K562 (cell line): ENCODE results near the gene TCEA3. TPM values are rescaled to one million over a fixed set of nuclear protein-coding genes. Genes with fewer than 3 reads are reported as not detected.
A peak's percentile ranks its signal among the peaks of the same experiment; 100 is the strongest.

Source experiments
- CSDE1 ChIP-seq, 2 experiments: fragments of 450-650 bp; IDR thresholded peaks; 2 replicates each; pipeline ENCODE4 v1.6.1; 2016; ENCODE audit warnings: mild to moderate bottlenecking in 1 of 2
- FUS ChIP-seq: fragments of 200-400 bp; formaldehyde crosslinking; optimal IDR thresholded peaks from 2 replicates; pipeline ENCODE3; 2017; ENCODE audit warnings: low read depth, low read length
- GTF2F1 ChIP-seq: IDR thresholded peaks from 2 replicates; pipeline ENCODE4 v1.6.1; 2011; ENCODE audit warnings: low read depth, low read length, improper control_type of control experiment
- KAT7 ChIP-seq: sonication (generic); formaldehyde crosslinking; IDR thresholded peaks from 2 replicates; pipeline ENCODE4 v1.8.0; 2022; ENCODE audit warnings: missing genetic modification reagents, mild to moderate bottlenecking, borderline replicate concordance
- KLF10 ChIP-seq: fragments of 250-450 bp; sonication (Bioruptor Pico); IDR thresholded peaks from 2 replicates; pipeline ENCODE4 v1.6.1; 2021; ENCODE audit warnings: matching md5 sums
- LEF1 ChIP-seq: fragments of 450-650 bp; IDR thresholded peaks from 2 replicates; pipeline ENCODE4 v1.6.1; 2016; ENCODE audit warnings: mild to moderate bottlenecking
- NELFE ChIP-seq: IDR thresholded peaks from 2 replicates; pipeline ENCODE4 v1.6.1; 2011; ENCODE audit warnings: mild to moderate bottlenecking; ENCODE audit not compliant: insufficient read depth, insufficient read length
- TFAM ChIP-seq: fragments of 250-450 bp; sonication (Bioruptor Pico); conservative IDR thresholded peaks from 2 replicates; pipeline ENCODE4 v1.5.0; 2021; ENCODE audit warnings: mild to moderate bottlenecking, moderate library complexity
- ZEB2 ChIP-seq: fragments of 450-650 bp; IDR thresholded peaks from 2 replicates; pipeline ENCODE4 v1.6.1; 2016
- ZFX ChIP-seq: sonication (generic); formaldehyde crosslinking; IDR thresholded peaks from 2 replicates; pipeline ENCODE4 v1.8.0; 2022; ENCODE audit warnings: mild to moderate bottlenecking, missing genetic modification reagents, moderate library complexity
- ZNF217 ChIP-seq: sonication (generic); formaldehyde crosslinking; IDR thresholded peaks from 2 replicates; pipeline ENCODE4 v1.8.0; 2022; ENCODE audit warnings: mild to moderate bottlenecking, missing genetic modification reagents
- ZNF57 ChIP-seq: fragments of 450-650 bp; formaldehyde crosslinking; IDR thresholded peaks from 2 replicates; pipeline ENCODE4 v1.4.0; 2020; ENCODE audit warnings: mild to moderate bottlenecking, moderate library complexity
- polyA plus RNA-seq, 8 experiments: library from polyadenylated mRNA; depleted of rRNA in 4 of 8; stranded (reverse) in 5 of 8; unstranded in 3 of 8; fragments of >200 nt; fragmentation: Nextera tagmentation in 2 of 8; fragmentation: Illumina TruSeq in 1 of 8; extraction: Ambion mirVana in 2 of 8; extraction: Trizol in 1 of 8; gene quantifications; 2 replicates each; pipeline versions ENCODE4 v1.2.1 to v1.2.3, GENCODE V29; 2011 to 2014; ENCODE audit warnings: inconsistent platforms in 1 of 8, missing spikeins in 1 of 8
- total RNA-seq, 7 experiments: library from RNA; depleted of rRNA in 6 of 7; stranded (reverse); fragments of >200 nt in 6 of 7; fragmentation: Illumina TruSeq in 2 of 7; extraction: Trizol in 2 of 7; gene quantifications; 2 replicates each; pipeline versions ENCODE4 v1.2.1 to v1.2.3, GENCODE V29; 2011 to 2021; ENCODE audit warnings: low replicate concordance in 1 of 7
- TF ChIP-seq, protein P1 (sequence below): fragments of 450-650 bp; IDR thresholded peaks from 2 replicates; pipeline ENCODE4 v1.7.0; 2016; ENCODE audit warnings: borderline replicate concordance
- TF ChIP-seq, protein P2 (sequence below): fragments of 450-650 bp; IDR thresholded peaks from 2 replicates; pipeline ENCODE4 v1.7.1; 2018; ENCODE audit warnings: mild to moderate bottlenecking, low read depth; ENCODE audit not compliant: partially characterized antibody
- TF ChIP-seq, protein P3 (sequence below): fragments of 250-450 bp; sonication (Bioruptor Pico); IDR thresholded peaks from 2 replicates; pipeline ENCODE4 v1.8.0; 2021; ENCODE audit warnings: moderate library complexity, mild to moderate bottlenecking, inconsistent platforms
- TF ChIP-seq, protein P4 (sequence below), 2 experiments: fragments of 450-650 bp; IDR thresholded peaks; 2 replicates each; pipeline ENCODE4 v1.6.1; 2018; ENCODE audit warnings: mild to moderate bottlenecking in 2 of 2, low read depth in 1 of 2; ENCODE audit not compliant: partially characterized antibody in 2 of 2
- TF ChIP-seq, protein P5 (sequence below): fragments of 250-450 bp; sonication (Bioruptor Pico); IDR thresholded peaks from 2 replicates; pipeline ENCODE4 v1.6.1; 2021; ENCODE audit warnings: mild to moderate bottlenecking

The TCEA3 gene
- total and polyA plus RNA-seq, 9 of the 15 experiments (the other 6 are each of a cell fraction or from before 2014, with no cell fraction given), result 0.03 to 0.55 (median 0.36) TPM

DNA sequence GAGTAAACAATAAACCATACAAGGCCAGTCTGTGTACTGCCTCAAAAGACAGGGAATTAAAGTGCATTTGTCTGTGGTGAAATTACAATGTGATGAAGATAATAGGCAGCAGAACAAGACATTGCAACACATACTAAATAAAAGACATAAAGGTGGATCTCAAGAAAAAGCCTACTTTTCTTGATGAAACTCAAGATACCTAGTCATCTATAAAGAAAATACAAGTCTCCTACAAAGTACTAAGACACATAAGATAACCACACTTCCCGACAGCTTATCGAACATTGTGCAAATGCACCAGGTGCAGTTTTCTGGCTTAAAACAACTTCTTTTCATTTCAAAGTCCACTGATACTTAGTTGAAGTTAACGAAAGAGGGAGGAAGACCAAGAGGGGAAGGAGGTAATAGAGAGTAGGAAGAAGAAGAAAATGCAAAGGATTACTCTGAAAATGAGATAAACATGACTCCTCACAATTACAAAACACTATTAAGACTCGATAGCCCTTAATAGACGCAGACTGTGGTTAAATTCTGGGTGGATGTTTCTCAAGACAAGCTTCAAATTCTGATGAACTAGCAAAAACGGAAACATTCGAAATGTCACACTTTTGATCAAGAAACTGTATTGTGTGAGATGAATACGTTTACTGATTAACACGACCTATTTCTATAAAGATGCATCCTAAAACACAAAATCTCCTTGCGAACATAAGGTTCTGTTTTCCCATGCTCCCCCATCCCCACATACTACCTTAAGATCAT, 82.4 kb downstream of the TCEA3 start (continued):
- TF ChIP-seq, protein P1, sequence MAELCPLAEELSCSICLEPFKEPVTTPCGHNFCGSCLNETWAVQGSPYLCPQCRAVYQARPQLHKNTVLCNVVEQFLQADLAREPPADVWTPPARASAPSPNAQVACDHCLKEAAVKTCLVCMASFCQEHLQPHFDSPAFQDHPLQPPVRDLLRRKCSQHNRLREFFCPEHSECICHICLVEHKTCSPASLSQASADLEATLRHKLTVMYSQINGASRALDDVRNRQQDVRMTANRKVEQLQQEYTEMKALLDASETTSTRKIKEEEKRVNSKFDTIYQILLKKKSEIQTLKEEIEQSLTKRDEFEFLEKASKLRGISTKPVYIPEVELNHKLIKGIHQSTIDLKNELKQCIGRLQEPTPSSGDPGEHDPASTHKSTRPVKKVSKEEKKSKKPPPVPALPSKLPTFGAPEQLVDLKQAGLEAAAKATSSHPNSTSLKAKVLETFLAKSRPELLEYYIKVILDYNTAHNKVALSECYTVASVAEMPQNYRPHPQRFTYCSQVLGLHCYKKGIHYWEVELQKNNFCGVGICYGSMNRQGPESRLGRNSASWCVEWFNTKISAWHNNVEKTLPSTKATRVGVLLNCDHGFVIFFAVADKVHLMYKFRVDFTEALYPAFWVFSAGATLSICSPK, result no peak
- no peak for TF ChIP-seq ZFX
- no peak for TF ChIP-seq ZNF57 (CRISPR knock-in tag)
- TF ChIP-seq, protein P2, sequence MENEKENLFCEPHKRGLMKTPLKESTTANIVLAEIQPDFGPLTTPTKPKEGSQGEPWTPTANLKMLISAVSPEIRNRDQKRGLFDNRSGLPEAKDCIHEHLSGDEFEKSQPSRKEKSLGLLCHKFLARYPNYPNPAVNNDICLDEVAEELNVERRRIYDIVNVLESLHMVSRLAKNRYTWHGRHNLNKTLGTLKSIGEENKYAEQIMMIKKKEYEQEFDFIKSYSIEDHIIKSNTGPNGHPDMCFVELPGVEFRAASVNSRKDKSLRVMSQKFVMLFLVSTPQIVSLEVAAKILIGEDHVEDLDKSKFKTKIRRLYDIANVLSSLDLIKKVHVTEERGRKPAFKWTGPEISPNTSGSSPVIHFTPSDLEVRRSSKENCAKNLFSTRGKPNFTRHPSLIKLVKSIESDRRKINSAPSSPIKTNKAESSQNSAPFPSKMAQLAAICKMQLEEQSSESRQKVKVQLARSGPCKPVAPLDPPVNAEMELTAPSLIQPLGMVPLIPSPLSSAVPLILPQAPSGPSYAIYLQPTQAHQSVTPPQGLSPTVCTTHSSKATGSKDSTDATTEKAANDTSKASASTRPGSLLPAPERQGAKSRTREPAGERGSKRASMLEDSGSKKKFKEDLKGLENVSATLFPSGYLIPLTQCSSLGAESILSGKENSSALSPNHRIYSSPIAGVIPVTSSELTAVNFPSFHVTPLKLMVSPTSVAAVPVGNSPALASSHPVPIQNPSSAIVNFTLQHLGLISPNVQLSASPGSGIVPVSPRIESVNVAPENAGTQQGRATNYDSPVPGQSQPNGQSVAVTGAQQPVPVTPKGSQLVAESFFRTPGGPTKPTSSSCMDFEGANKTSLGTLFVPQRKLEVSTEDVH, result no peak
- no peak for TF ChIP-seq CSDE1 (IDR thresholded peaks at IDR 0.05)
- no peak for TF ChIP-seq GTF2F1
- TF ChIP-seq KAT7, result no peak
- no peak for TF ChIP-seq NELFE
- TF ChIP-seq, protein P3, sequence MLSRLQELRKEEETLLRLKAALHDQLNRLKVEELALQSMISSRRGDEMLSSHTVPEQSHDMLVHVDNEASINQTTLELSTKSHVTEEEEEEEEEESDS, result no peak
- TF ChIP-seq TFAM (CRISPR knock-in tag), result no peak
- no peak for TF ChIP-seq LEF1
- TF ChIP-seq, protein P4, sequence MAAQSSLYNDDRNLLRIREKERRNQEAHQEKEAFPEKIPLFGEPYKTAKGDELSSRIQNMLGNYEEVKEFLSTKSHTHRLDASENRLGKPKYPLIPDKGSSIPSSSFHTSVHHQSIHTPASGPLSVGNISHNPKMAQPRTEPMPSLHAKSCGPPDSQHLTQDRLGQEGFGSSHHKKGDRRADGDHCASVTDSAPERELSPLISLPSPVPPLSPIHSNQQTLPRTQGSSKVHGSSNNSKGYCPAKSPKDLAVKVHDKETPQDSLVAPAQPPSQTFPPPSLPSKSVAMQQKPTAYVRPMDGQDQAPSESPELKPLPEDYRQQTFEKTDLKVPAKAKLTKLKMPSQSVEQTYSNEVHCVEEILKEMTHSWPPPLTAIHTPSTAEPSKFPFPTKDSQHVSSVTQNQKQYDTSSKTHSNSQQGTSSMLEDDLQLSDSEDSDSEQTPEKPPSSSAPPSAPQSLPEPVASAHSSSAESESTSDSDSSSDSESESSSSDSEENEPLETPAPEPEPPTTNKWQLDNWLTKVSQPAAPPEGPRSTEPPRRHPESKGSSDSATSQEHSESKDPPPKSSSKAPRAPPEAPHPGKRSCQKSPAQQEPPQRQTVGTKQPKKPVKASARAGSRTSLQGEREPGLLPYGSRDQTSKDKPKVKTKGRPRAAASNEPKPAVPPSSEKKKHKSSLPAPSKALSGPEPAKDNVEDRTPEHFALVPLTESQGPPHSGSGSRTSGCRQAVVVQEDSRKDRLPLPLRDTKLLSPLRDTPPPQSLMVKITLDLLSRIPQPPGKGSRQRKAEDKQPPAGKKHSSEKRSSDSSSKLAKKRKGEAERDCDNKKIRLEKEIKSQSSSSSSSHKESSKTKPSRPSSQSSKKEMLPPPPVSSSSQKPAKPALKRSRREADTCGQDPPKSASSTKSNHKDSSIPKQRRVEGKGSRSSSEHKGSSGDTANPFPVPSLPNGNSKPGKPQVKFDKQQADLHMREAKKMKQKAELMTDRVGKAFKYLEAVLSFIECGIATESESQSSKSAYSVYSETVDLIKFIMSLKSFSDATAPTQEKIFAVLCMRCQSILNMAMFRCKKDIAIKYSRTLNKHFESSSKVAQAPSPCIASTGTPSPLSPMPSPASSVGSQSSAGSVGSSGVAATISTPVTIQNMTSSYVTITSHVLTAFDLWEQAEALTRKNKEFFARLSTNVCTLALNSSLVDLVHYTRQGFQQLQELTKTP (IDR thresholded peaks at IDR 0.05; ENCODE audit: low read depth in 1 of 2, partially characterized antibody in 2 of 2), result no peak
- no peak for TF ChIP-seq ZNF217 (CRISPR knock-in tag)
- TF ChIP-seq KLF10 (CRISPR knock-in tag), result 0 out of 2 replicates have a peak, but pooled peaks have one; percentile 6
- TF ChIP-seq FUS, result no peak
- TF ChIP-seq, protein P5, sequence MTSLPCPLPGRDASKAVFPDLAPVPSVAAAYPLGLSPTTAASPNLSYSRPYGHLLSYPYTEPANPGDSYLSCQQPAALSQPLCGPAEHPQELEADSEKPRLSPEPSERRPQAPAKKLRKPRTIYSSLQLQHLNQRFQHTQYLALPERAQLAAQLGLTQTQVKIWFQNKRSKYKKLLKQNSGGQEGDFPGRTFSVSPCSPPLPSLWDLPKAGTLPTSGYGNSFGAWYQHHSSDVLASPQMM (CRISPR knock-in tag), result no peak
- peak; percentile 20; the same call in 1 of the 2 replicates for TF ChIP-seq ZEB2
